H1 (cell line): Measurements from ENCODE around the gene CTSH. TPM values are rescaled to one million over a fixed set of nuclear protein-coding genes. Genes with fewer than 3 reads are reported as not detected.

Source experiments
- CTCF ChIA-PET: fragments of 300-600 bp; sonication (Branson Sonifier 250); formaldehyde crosslinking; loops from one replicate; lab custom pipeline; 2021; ENCODE audit not compliant: partially characterized antibody; lab: Charles Lee
- POLR2A ChIA-PET: fragments of 300-600 bp; sonication (Branson Sonifier 250); formaldehyde crosslinking; loops from one replicate; lab custom pipeline; 2021; ENCODE audit warnings: inconsistent platforms; ENCODE audit not compliant: partially characterized antibody; lab: Charles Lee
- DNase-seq, 2 experiments: peaks; one replicate each; pipeline versions ENCODE4 v3.0.0 to v3.0.0-alpha.2; 2010 to 2022; ENCODE audit warnings: low spot score in 2 of 2, low read depth in 1 of 2, mixed read lengths in 1 of 2
- FAIRE-seq: peaks from 2 replicates; lab custom pipeline; 2011; peaks lifted over from hg19 to GRCh38; lab: Jason Lieb, UNC
- H2AFZ ChIP-seq: 2 replicates; pipeline ENCODE4 v1.8.1; 2012; ENCODE audit warnings: low read length, inconsistent platforms
- H2AK5ac ChIP-seq: 2 replicates; pipeline ENCODE4 v1.6.1; 2013; ENCODE audit warnings: low read depth, low read length
- H2BK120ac ChIP-seq: replicated peaks from 2 replicates; pipeline ENCODE3; 2013; ENCODE audit warnings: low read depth, low read length, inconsistent platforms
- H2BK12ac ChIP-seq: 2 replicates; pipeline ENCODE4 v1.6.1; 2013; ENCODE audit warnings: low read depth, low read length
- H2BK15ac ChIP-seq: 2 replicates; pipeline ENCODE4 v1.6.1; 2013; ENCODE audit warnings: low read length
- H2BK20ac ChIP-seq: 2 replicates; pipeline ENCODE4 v1.6.1; 2013; ENCODE audit warnings: low read length
- H2BK5ac ChIP-seq: 2 replicates; pipeline ENCODE4 v1.6.1; 2013; ENCODE audit warnings: low read depth, low read length
- H3K14ac ChIP-seq: 2 replicates; pipeline ENCODE4 v1.6.1; 2013; ENCODE audit warnings: inconsistent platforms; ENCODE audit not compliant: insufficient read length
- H3K18ac ChIP-seq: 2 replicates; pipeline ENCODE4 v1.6.1; 2013; ENCODE audit warnings: low read length; ENCODE audit errors: extremely low read depth
- H3K23ac ChIP-seq: 2 replicates; pipeline ENCODE4 v1.6.1; 2013; ENCODE audit warnings: inconsistent platforms; ENCODE audit not compliant: insufficient read length
- H3K23me2 ChIP-seq: 2 replicates; pipeline ENCODE4 v1.6.1; 2013; ENCODE audit warnings: low read depth, low read length
- H3K27ac ChIP-seq: 2 replicates; pipeline ENCODE4 v1.6.1; 2011; ENCODE audit warnings: low read depth, low read length, inconsistent platforms
- H3K27me3 ChIP-seq, 4 experiments: replicated peaks in 1 of 4; 1 replicate in 1 of 4; 2 replicates in 3 of 4; pipeline versions ENCODE4 v1.6.1 to v1.8.1; 2011 to 2013; ENCODE audit warnings: low read length in 3 of 4, mild to moderate bottlenecking in 3 of 4, inconsistent platforms in 2 of 4, mixed read lengths in 2 of 4, moderate library complexity in 1 of 4; ENCODE audit not compliant: control insufficient read depth in 3 of 4, insufficient read depth in 3 of 4; ENCODE audit errors: extremely low read depth in 1 of 4
- H3K36me3 ChIP-seq, 4 experiments: 2 replicates each; pipeline versions ENCODE4 v1.6.1 to v1.8.1; 2011 to 2013; ENCODE audit warnings: mild to moderate bottlenecking in 4 of 4, low read length in 3 of 4, moderate library complexity in 2 of 4, control low read depth in 1 of 4, inconsistent platforms in 1 of 4; ENCODE audit not compliant: insufficient read depth in 4 of 4, control insufficient read depth in 2 of 4
- H3K4ac ChIP-seq: replicated peaks from 2 replicates; pipeline ENCODE3; 2013; ENCODE audit warnings: low read length, low read depth, mixed read lengths, inconsistent platforms; ENCODE audit not compliant: insufficient read length
- H3K4me1 ChIP-seq, 4 experiments: replicated peaks in 1 of 4; 1 replicate in 1 of 4; 2 replicates in 3 of 4; pipeline versions ENCODE4 v1.6.1 to v1.8.1; 2011 to 2013; ENCODE audit warnings: low read length in 3 of 4, inconsistent platforms in 2 of 4, mixed read lengths in 1 of 4; ENCODE audit not compliant: insufficient read depth in 4 of 4, control insufficient read depth in 3 of 4
- H3K4me2 ChIP-seq, 2 experiments: 2 replicates each; pipeline versions ENCODE4 v1.6.1 to v1.8.1; 2011 to 2013; ENCODE audit warnings: low read depth in 2 of 2, low read length in 2 of 2, control low read depth in 1 of 2, inconsistent platforms in 1 of 2, mild to moderate bottlenecking in 1 of 2; ENCODE audit not compliant: insufficient read depth in 1 of 2
- H3K4me3 ChIP-seq, 4 experiments: fragments of 200-600, 300-600 bp in 1 of 4; sonication (generic), shearing (Covaris generic), sonication (Bioruptor Twin) in 1 of 4; 2 replicates each; pipeline versions ENCODE4 v1.5.1 to v1.8.1; 2011 to 2016; ENCODE audit warnings: low read length in 4 of 4, low read depth in 3 of 4, control low read depth in 2 of 4, inconsistent platforms in 2 of 4, mild to moderate bottlenecking in 2 of 4, mixed read lengths in 1 of 4, moderate library complexity in 1 of 4; ENCODE audit not compliant: insufficient read depth in 2 of 4; ENCODE audit errors: extremely low read depth in 1 of 4
- H3K56ac ChIP-seq: replicated peaks from 2 replicates; pipeline ENCODE3; 2013; ENCODE audit warnings: low read depth, mild to moderate bottlenecking, mixed read lengths, low read length, inconsistent platforms; ENCODE audit not compliant: insufficient read length
- H3K79me1 ChIP-seq: 2 replicates; pipeline ENCODE4 v1.6.1; 2013; ENCODE audit warnings: low read depth, low read length, control low read depth
- H3K79me2 ChIP-seq, 2 experiments: 2 replicates each; pipeline versions ENCODE4 v1.6.1 to v1.8.1; 2012 to 2013; ENCODE audit warnings: low read length in 2 of 2, mild to moderate bottlenecking in 2 of 2, inconsistent platforms in 1 of 2; ENCODE audit not compliant: insufficient read depth in 2 of 2, control insufficient read depth in 1 of 2
- H3K9ac ChIP-seq, 4 experiments: replicated peaks in 1 of 4; 1 replicate in 1 of 4; 2 replicates in 3 of 4; pipeline versions ENCODE4 v1.6.1 to v1.8.1; 2011 to 2013; ENCODE audit warnings: low read depth in 3 of 4, low read length in 3 of 4, control low read depth in 2 of 4, mild to moderate bottlenecking in 2 of 4, moderate library complexity in 2 of 4, inconsistent platforms in 1 of 4; ENCODE audit errors: extremely low read depth in 1 of 4
- H3K9me3 ChIP-seq, 2 experiments: 2 replicates each; pipeline versions ENCODE4 v1.6.1 to v1.8.1; 2012 to 2013; ENCODE audit warnings: mild to moderate bottlenecking in 2 of 2, moderate library complexity in 2 of 2, control low read depth in 1 of 2, inconsistent platforms in 1 of 2, low read depth in 1 of 2, low read length in 1 of 2, mixed read lengths in 1 of 2; ENCODE audit not compliant: insufficient read depth in 2 of 2
- H4K20me1 ChIP-seq, 2 experiments: replicated peaks in 1 of 2; 2 replicates each; pipeline versions ENCODE3 to v1.8.1; 2011 to 2013; ENCODE audit warnings: inconsistent platforms in 2 of 2, low read length in 2 of 2, mild to moderate bottlenecking in 1 of 2; ENCODE audit not compliant: insufficient read depth in 2 of 2, control insufficient read depth in 1 of 2
- H4K5ac ChIP-seq: 2 replicates; pipeline ENCODE4 v1.6.1; 2013; ENCODE audit warnings: low read length, low read depth, mixed read lengths, inconsistent platforms; ENCODE audit not compliant: insufficient read length
- H4K8ac ChIP-seq: 2 replicates; pipeline ENCODE4 v1.8.0; 2013; ENCODE audit warnings: mild to moderate bottlenecking, moderate library complexity, low read length, inconsistent platforms; ENCODE audit not compliant: insufficient read depth; ENCODE audit errors: extremely low read depth
- H4K91ac ChIP-seq: replicated peaks from 2 replicates; pipeline ENCODE3; 2013; ENCODE audit warnings: low read length, mixed read lengths, inconsistent platforms; ENCODE audit not compliant: insufficient read length
- CBX5 ChIP-seq: fragments of 300-800, 300-1000 bp; sonication (generic); IDR thresholded peaks from 2 replicates; pipeline ENCODE4 v1.7.1; 2016; ENCODE audit warnings: antibody characterized with exemption, low read length, low read depth
- EGR1 ChIP-seq: IDR thresholded peaks from 2 replicates; pipeline ENCODE4 v1.6.1; 2011; ENCODE audit warnings: low read depth, low read length, borderline replicate concordance
- EP300 ChIP-seq, 2 experiments: IDR thresholded peaks; 1 replicate in 1 of 2; 2 replicates in 1 of 2; pipeline ENCODE4 v1.6.1; 2011 to 2012; ENCODE audit warnings: low read depth in 2 of 2, low read length in 2 of 2, mild to moderate bottlenecking in 2 of 2, borderline replicate concordance in 1 of 2, inconsistent platforms in 1 of 2, moderate library complexity in 1 of 2
- GABPA ChIP-seq: IDR thresholded peaks from 2 replicates; pipeline ENCODE4 v1.6.1; 2011; ENCODE audit warnings: mild to moderate bottlenecking, low read length, moderate library complexity, borderline replicate concordance; ENCODE audit not compliant: insufficient read depth
- GTF2F1 ChIP-seq: IDR thresholded peaks from 2 replicates; pipeline ENCODE4 v1.6.1; 2012; ENCODE audit warnings: low read depth, low read length, improper control_type of control experiment, borderline replicate concordance
- HDAC2 ChIP-seq, 2 experiments: fragments of 300-600 bp in 1 of 2; sonication (generic) in 1 of 2; IDR thresholded peaks; 2 replicates each; pipeline ENCODE4 v1.6.1; 2011 to 2012; ENCODE audit warnings: low read depth in 2 of 2, low read length in 2 of 2, mild to moderate bottlenecking in 2 of 2, moderate library complexity in 2 of 2, borderline replicate concordance in 1 of 2, inconsistent platforms in 1 of 2
- POLR2AphosphoS5 ChIP-seq: IDR thresholded peaks from 2 replicates; pipeline ENCODE4 v1.6.1; 2011; ENCODE audit warnings: low read depth, low read length
- SIRT6 ChIP-seq: IDR thresholded peaks from one replicate; pipeline ENCODE4 v1.7.1; 2012; ENCODE audit warnings: low read length, inconsistent platforms
- TAF1 ChIP-seq: IDR thresholded peaks from 2 replicates; pipeline ENCODE4 v1.6.1; 2011; ENCODE audit warnings: mild to moderate bottlenecking, low read depth, low read length
- TAF7 ChIP-seq: optimal IDR thresholded peaks from 2 replicates; pipeline ENCODE3; 2011; ENCODE audit warnings: low read depth, mild to moderate bottlenecking, inconsistent platforms, low read length, moderate library complexity, borderline replicate concordance
- WGBS, 2 experiments: shearing (Covaris generic) in 1 of 2; methylation state at CpG; one replicate each; pipeline versions ENCODE4 v1.1.6 to v1.1.7; 2013 to 2015; ENCODE audit warnings: low lambda C conversion rate in 2 of 2, mixed read lengths in 2 of 2, inconsistent platforms in 1 of 2, low coverage in 1 of 2, missing lambda C conversion rate in 1 of 2; ENCODE audit not compliant: insufficient replicate concordance in 2 of 2, insufficient coverage in 1 of 2, insufficient read length in 1 of 2; ENCODE audit errors: extremely low coverage in 1 of 2, missing lambda C conversion rate in 1 of 2; 5-methylcytosine and 5-hydroxymethylcytosine counted together
- polyA plus RNA-seq, 7 experiments: library from polyadenylated mRNA; depleted of rRNA in 3 of 7; stranded (reverse) in 5 of 7; unstranded in 2 of 7; fragments of >200 nt in 5 of 7; fragments of 200-250 nt in 2 of 7; gene quantifications; 1 replicate in 5 of 7; 2 replicates in 1 of 7; 4 replicates in 1 of 7; pipeline versions ENCODE4 v1.2.1 to v1.2.3, GENCODE V29; 2011 to 2013; ENCODE audit warnings: missing spikeins in 2 of 7, mixed read lengths in 2 of 7
- total RNA-seq: library from RNA; stranded (reverse); fragmentation: NEBNext Ultra II Directional; extraction: Animal tissue kit (Norgen Biotek cat#: 25700); gene quantifications from 2 replicates; pipeline ENCODE4 v1.2.1, GENCODE V29; 2021
- TF ChIP-seq, protein P1 (sequence below): IDR thresholded peaks from 2 replicates; pipeline ENCODE4 v1.6.1; 2012; ENCODE audit warnings: inconsistent platforms
- TF ChIP-seq, protein P2 (sequence below): IDR thresholded peaks from 2 replicates; pipeline ENCODE4 v1.6.1; 2012; ENCODE audit warnings: inconsistent platforms

CTSH gene
- total and polyA plus RNA-seq, 2 of the 8 experiments (the other 6 are each of a cell fraction or from before 2014, with no cell fraction given) = 34.0 to 36.8 TPM

DNA sequence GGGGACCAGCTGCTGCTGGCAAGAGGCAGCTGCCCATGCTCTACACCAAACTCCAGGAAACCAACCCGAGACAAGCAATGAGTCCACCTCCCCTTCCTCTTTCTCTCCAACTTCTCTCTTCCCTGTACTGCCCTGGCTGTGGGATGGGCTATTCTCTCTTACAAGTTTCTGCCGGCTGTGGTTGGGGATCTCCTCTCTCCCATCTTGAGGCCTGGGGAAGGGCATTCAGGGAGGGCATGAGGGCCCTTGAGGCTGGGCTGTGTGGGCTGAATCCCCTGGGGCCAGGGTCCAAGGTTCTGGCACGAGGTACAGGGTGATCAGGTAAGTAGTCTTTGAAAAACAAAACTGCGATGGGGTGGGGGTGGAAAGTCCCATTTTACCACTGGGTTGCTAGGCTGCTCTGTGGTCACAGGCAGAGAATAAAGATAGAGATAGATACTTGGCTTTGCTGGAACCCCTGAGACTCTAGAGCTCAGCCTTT, 32.3 kb upstream of the CTSH start:
- Histone ChIP-seq H3K36me3 (no peaks in the 10 kb centered on the region), H4K20me1 (no peaks in the 10 kb centered on the region), H2BK15ac (no peak overlapping the region), H2BK20ac (no peak overlapping the region), H3K18ac (no peak overlapping the region), H3K4me1 (peaks cover 0 to 3% (median 0%) of the 10 kb centered on the region in 4 experiments; a peak in 2 of 7 replicates), H2AK5ac (no peak overlapping the region), H3K79me1 (no peaks in the 10 kb centered on the region), H3K79me2 (no peaks in the 10 kb centered on the region), H2AFZ (no peak overlapping the region), H3K27ac (no peak overlapping the region), H3K4me2 (no peak overlapping the region), H3K27me3 (peaks cover 0 to 13% (median 8%) of the 10 kb centered on the region in 4 experiments; a peak in 3 of 7 replicates), H3K23ac (no peak overlapping the region), H4K8ac (no peak overlapping the region), H4K91ac (no peak overlapping the region), H3K56ac (no peak overlapping the region), H2BK120ac (no peak overlapping the region), H3K23me2 (no peaks in the 10 kb centered on the region), H2BK12ac (no peak overlapping the region), H2BK5ac (no peak overlapping the region), H3K4me3 (no peak overlapping the region), H3K9me3 (no peaks in the 10 kb centered on the region), H3K4ac (no peak overlapping the region), H4K5ac (no peak overlapping the region), H3K9ac (no peak overlapping the region; a peak in 1 of 7 replicates), H3K14ac (no peak overlapping the region)
- ChIA-PET POLR2A (interaction anchor here (1.2 kb wide), 1 partner anchor 32 kb away, joined by 3 read pairs; the partner anchor contains the start of gene CTSH), CTCF (interaction anchor here (0.7 to 8.1 kb wide), 12 partner anchors 8 to 68 kb away, joined by 3 to 123 read pairs (median 15); no protein-coding TSS in a partner anchor)
- no peak for DNase-seq
- FAIRE-seq = no peak
- 96% methylated on average over 3 of the region's 4 CpGs; no CpG with 5 or more reads in 1 of the 2 experiments for WGBS, 2 experiments
- TF ChIP-seq, protein P1, sequence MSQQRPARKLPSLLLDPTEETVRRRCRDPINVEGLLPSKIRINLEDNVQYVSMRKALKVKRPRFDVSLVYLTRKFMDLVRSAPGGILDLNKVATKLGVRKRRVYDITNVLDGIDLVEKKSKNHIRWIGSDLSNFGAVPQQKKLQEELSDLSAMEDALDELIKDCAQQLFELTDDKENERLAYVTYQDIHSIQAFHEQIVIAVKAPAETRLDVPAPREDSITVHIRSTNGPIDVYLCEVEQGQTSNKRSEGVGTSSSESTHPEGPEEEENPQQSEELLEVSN = no peak
- TF ChIP-seq HDAC2 (IDR thresholded peaks at IDR 0.05; ENCODE audit: borderline replicate concordance in 1 of 2, low read depth in 2 of 2, low read length in 2 of 2) (no peak), EP300 (IDR thresholded peaks at IDR 0.05; ENCODE audit: borderline replicate concordance in 1 of 2, low read depth in 2 of 2, low read length in 2 of 2) (no peak), CBX5 (no peak), TAF7 (no peak), TAF1 (no peak), POLR2AphosphoS5 (no peak), GABPA (no peak), EGR1 (no peak), GTF2F1 (no peak), SIRT6 (no peak)
- TF ChIP-seq, protein P2, sequence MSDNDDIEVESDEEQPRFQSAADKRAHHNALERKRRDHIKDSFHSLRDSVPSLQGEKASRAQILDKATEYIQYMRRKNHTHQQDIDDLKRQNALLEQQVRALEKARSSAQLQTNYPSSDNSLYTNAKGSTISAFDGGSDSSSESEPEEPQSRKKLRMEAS = no peak
